Fibroblast of villous mesenchyme (primary cell): ENCODE measurements around the gene CPLX3. TPM values are rescaled to one million over a fixed set of nuclear protein-coding genes. Genes with fewer than 3 reads are reported as not detected.
"Not testable (repeated sequence)": the region's sequence is repeated elsewhere in the genome, so short reads cannot be mapped to it uniquely, and the experiment has no call there.

ENCODE experiments used
- DNase-seq: peaks from one replicate; pipeline ENCODE4 v3.0.0-alpha.2; 2010; ENCODE audit warnings: low read depth
- H3K4me3 ChIP-seq: 2 replicates; pipeline ENCODE4 v1.5.1; 2011; ENCODE audit warnings: low read depth, mild to moderate bottlenecking, low read length
- total RNA-seq: library from RNA; depleted of rRNA; stranded (reverse); fragments of >200 nt; gene quantifications from 2 replicates; pipeline ENCODE4 v1.2.3, GENCODE V29; 2012
- TF ChIP-seq, protein P1 (sequence below): IDR thresholded peaks from 2 replicates; pipeline ENCODE4 v1.5.1; 2012; ENCODE audit warnings: low read depth, mild to moderate bottlenecking, low read length; ENCODE audit not compliant: insufficient read depth

CPLX3 gene
- total RNA-seq, 1 donor: not detected

GRCh38 chr15:74784426-74785193, 41.8 kb upstream of the CPLX3 start:
- no peak for DNase-seq
- TF ChIP-seq, protein P1, sequence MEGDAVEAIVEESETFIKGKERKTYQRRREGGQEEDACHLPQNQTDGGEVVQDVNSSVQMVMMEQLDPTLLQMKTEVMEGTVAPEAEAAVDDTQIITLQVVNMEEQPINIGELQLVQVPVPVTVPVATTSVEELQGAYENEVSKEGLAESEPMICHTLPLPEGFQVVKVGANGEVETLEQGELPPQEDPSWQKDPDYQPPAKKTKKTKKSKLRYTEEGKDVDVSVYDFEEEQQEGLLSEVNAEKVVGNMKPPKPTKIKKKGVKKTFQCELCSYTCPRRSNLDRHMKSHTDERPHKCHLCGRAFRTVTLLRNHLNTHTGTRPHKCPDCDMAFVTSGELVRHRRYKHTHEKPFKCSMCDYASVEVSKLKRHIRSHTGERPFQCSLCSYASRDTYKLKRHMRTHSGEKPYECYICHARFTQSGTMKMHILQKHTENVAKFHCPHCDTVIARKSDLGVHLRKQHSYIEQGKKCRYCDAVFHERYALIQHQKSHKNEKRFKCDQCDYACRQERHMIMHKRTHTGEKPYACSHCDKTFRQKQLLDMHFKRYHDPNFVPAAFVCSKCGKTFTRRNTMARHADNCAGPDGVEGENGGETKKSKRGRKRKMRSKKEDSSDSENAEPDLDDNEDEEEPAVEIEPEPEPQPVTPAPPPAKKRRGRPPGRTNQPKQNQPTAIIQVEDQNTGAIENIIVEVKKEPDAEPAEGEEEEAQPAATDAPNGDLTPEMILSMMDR: no peak
- no peak overlapping the region for H3K4me3 ChIP-seq

GRCh38 chr15:74785194-74786032, 41.0 kb upstream of the CPLX3 start:
- TF ChIP-seq, protein P1: no peak
- H3K4me3 ChIP-seq: no peak overlapping the region
- DNase-seq: no peak

GRCh38 chr15:74786081-74786480, 40.3 kb upstream of the CPLX3 start:
- not testable (repeated sequence) for H3K4me3 ChIP-seq

GRCh38 chr15:74786551-74787165, 39.8 kb upstream of the CPLX3 start:
- no peak overlapping the region for H3K4me3 ChIP-seq
- DNase-seq: no peak
- TF ChIP-seq, protein P1: no peak

More at GRCh38 chr15:74786081-74786480, 40.3 kb upstream of the CPLX3 start:
- DNase-seq: not testable (repeated sequence)

- H3K4me3 ChIP-seq: no peak overlapping the region
- DNase-seq: peak; percentile 66
- TF ChIP-seq, protein P1: peak; percentile 65
Observed at GRCh38 chr15:74787251-74788041, 39.0 kb upstream of the CPLX3 start.

DNA sequence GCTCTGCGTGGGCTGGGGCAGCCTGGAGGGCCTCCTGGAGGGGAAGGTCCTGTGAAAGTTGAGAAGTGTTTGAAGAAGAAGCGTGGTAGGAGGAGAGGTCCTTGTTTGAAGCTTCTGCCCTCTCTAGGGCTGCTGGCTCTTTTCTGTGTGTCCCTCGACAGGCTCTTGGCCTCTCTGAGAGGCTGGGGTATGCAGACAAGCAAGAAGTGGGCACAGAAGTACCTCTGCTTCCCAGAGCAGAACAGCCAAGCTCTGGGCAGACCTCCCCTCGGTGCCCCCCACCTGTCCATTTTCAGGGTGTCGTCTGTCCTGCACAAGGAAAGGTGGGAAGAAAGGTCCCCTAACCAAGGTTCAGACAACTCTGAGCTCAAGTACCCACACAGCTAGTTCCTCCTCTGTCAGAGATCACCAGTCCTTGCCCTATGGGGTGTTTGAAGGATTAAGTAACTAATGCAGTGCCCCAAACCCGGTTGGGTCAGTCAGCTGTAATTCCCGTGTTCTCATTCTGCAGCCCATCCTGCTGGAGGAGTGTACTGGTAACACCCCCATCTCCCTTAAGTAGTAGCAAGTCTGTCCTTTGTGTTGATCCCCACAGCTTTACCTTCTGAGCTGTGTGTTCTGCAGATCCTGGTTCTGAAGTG, 38.3 kb upstream of the CPLX3 start:
- no peak for DNase-seq
- no peak overlapping the region for H3K4me3 ChIP-seq
- TF ChIP-seq, protein P1: no peak
